OCI-M2 (cell line): ENCODE results near the gene MESP2.

Experiments used
- DNase-seq: peaks from one replicate; lab custom pipeline; 2025; ENCODE audit not compliant: unreplicated experiment; lab: John Stamatoyannopoulos, UW

The MESP2 gene

GRCh38 chr15:89799011-89799911 lies 23.1 kb downstream of the MESP2 start:
- DNase-seq = no peak

- DNase-seq = no peak
Measured at GRCh38 chr15:89799918-89800498, 23.9 kb downstream of the MESP2 start.

GRCh38 chr15:89801471-89802195 lies 25.5 kb downstream of the MESP2 start:
- no peak for DNase-seq

GRCh38 chr15:89802231-89802928 lies 26.2 kb downstream of the MESP2 start:
- DNase-seq = no peak

- DNase-seq = no peak
Measured at GRCh38 chr15:89802986-89803824, 27.1 kb downstream of the MESP2 start.

- no peak for DNase-seq
Measured at GRCh38 chr15:89803941-89804800, 28.0 kb downstream of the MESP2 start.

- no peak for DNase-seq
Measured at GRCh38 chr15:89805241-89806209, 29.4 kb downstream of the MESP2 start.

- no peak for DNase-seq
Measured at GRCh38 chr15:89806210-89806558, 30.1 kb downstream of the MESP2 start.

GRCh38 chr15:89806559-89807550 lies 30.7 kb downstream of the MESP2 start:
- no peak for DNase-seq

GRCh38 chr15:89807689-89808088 lies 31.6 kb downstream of the MESP2 start:
- no peak for DNase-seq

- no peak for DNase-seq
Measured at GRCh38 chr15:89808160-89808870, 32.2 kb downstream of the MESP2 start.

GRCh38 chr15:89809093-89809786 lies 33.1 kb downstream of the MESP2 start:
- DNase-seq = no peak

- no peak for DNase-seq
Measured at GRCh38 chr15:89809787-89810148, 33.6 kb downstream of the MESP2 start.

GRCh38 chr15:89810837-89811236 lies 34.7 kb downstream of the MESP2 start:
- no peak for DNase-seq

- no peak for DNase-seq
Measured at GRCh38 chr15:89812011-89812846, 36.1 kb downstream of the MESP2 start.
